HepG2 (cell line): ENCODE data around the gene RABGEF1. TPM values are rescaled to one million over a fixed set of nuclear protein-coding genes. Genes with fewer than 3 reads are reported as not detected.

Experiments used
- ATAC-seq: fragments of 200-7000 bp; cut with Tn5 transposase; 3 replicates; pipeline ENCODE4 v1.9.1; 2020; ENCODE audit warnings: mild to moderate bottlenecking, moderate library complexity
- BruUV-seq: library from RNA; stranded (reverse); fragments of 400-500 nt; replicated peaks from 2 replicates; lab custom pipeline; 2021; lab: Mats Ljungman, UMichigan
- CTCF ChIA-PET: fragments of 300-600 bp; formaldehyde crosslinking; extraction: SDS; loops from one replicate; lab custom pipeline; 2021; ENCODE audit warnings: low total read pairs, inconsistent platforms, low intra/inter-chr PET ratio; lab: Yijun Ruan, JAX
- POLR2A ChIA-PET: fragments of 350-600 bp; sonication (Branson Sonifier 250); formaldehyde crosslinking; loops from one replicate; lab custom pipeline; 2020; ENCODE audit warnings: antibody characterized with exemption, inconsistent platforms; lab: Yijun Ruan, JAX
- DNase-seq: peaks from one replicate; pipeline ENCODE4 v3.0.0-alpha.2; 2015; ENCODE audit warnings: low spot score
- FAIRE-seq: peaks from 3 replicates; lab custom pipeline; 2011; peaks lifted over from hg19 to GRCh38; lab: Jason Lieb, UNC
- H2AFZ ChIP-seq: one replicate; pipeline ENCODE4 v1.6.1; 2011; ENCODE audit warnings: low read length, inconsistent platforms
- H3K27ac ChIP-seq: fragments of 300-600 bp; 3 replicates; pipeline ENCODE4 v1.8.0; 2011; ENCODE audit warnings: mixed run types, mild to moderate bottlenecking, mixed read lengths, low read length, inconsistent platforms; ENCODE audit not compliant: insufficient read depth; ENCODE audit errors: extremely low read length
- H3K27me3 ChIP-seq, 2 experiments: fragments of 200-600 bp in 1 of 2; 2 replicates in 1 of 2; 3 replicates in 1 of 2; pipeline versions ENCODE4 v1.6.0 to v1.8.0; 2011; ENCODE audit warnings: low read length in 2 of 2, mild to moderate bottlenecking in 2 of 2, moderate library complexity in 2 of 2, inconsistent platforms in 1 of 2; ENCODE audit not compliant: insufficient read depth in 2 of 2, control insufficient read depth in 1 of 2
- H3K36me3 ChIP-seq, 2 experiments: fragments of 200-600 bp in 1 of 2; replicated peaks in 1 of 2; 2 replicates in 1 of 2; 3 replicates in 1 of 2; pipeline versions ENCODE4 v1.5.1 to v1.8.0; 2011; ENCODE audit warnings: low read length in 2 of 2, inconsistent platforms in 1 of 2; ENCODE audit not compliant: insufficient read depth in 2 of 2, control insufficient read depth in 1 of 2
- H3K4me1 ChIP-seq: 2 replicates; pipeline ENCODE4 v1.5.1; 2012; ENCODE audit warnings: low read length, inconsistent platforms; ENCODE audit not compliant: insufficient read depth
- H3K4me2 ChIP-seq: 2 replicates; pipeline ENCODE4 v1.6.0; 2011; ENCODE audit warnings: low read depth, low read length, inconsistent platforms
- H3K4me3 ChIP-seq, 3 experiments: fragments of 200-600 bp in 1 of 3; sonication (generic), shearing (Covaris generic) in 1 of 3; replicated peaks in 1 of 3; 2 replicates each; pipeline ENCODE4 v1.5.1; 2011 to 2016; ENCODE audit warnings: low read length in 3 of 3, inconsistent platforms in 2 of 3, low read depth in 2 of 3, mild to moderate bottlenecking in 2 of 3, control low read depth in 1 of 3, mixed read lengths in 1 of 3; ENCODE audit not compliant: insufficient read depth in 1 of 3
- H3K79me2 ChIP-seq: one replicate; pipeline ENCODE4 v1.6.1; 2011; ENCODE audit warnings: low read length, inconsistent platforms; ENCODE audit not compliant: insufficient read depth
- H3K9ac ChIP-seq: 2 replicates; pipeline ENCODE4 v1.6.0; 2011; ENCODE audit warnings: mild to moderate bottlenecking, low read depth, low read length, inconsistent platforms; ENCODE audit not compliant: insufficient read depth
- H3K9me3 ChIP-seq: 2 replicates; pipeline ENCODE4 v1.5.1; 2012; ENCODE audit warnings: mild to moderate bottlenecking, low read length
- H4K20me1 ChIP-seq: 2 replicates; pipeline ENCODE4 v1.6.0; 2011; ENCODE audit warnings: inconsistent platforms, mild to moderate bottlenecking, low read length, moderate library complexity; ENCODE audit not compliant: insufficient read depth
- BHLHE40 ChIP-seq: IDR thresholded peaks from 2 replicates; pipeline ENCODE4 v1.6.1; 2011; ENCODE audit warnings: low read length, improper control_type of control experiment
- ELF1 ChIP-seq: sonication (generic); formaldehyde crosslinking; IDR thresholded peaks from 2 replicates; pipeline ENCODE4 v1.4.0; 2020; ENCODE audit warnings: missing genetic modification reagents
- POLR2AphosphoS5 ChIP-seq: IDR thresholded peaks from 2 replicates; pipeline ENCODE4 v1.6.1; 2012; ENCODE audit warnings: low read depth, low read length
- PRDM4 ChIP-seq: sonication (generic); formaldehyde crosslinking; IDR thresholded peaks from 2 replicates; pipeline ENCODE4 v1.9.0; 2021; ENCODE audit warnings: missing genetic modification reagents, borderline replicate concordance
- SAFB2 ChIP-seq: sonication (generic); formaldehyde crosslinking; IDR thresholded peaks from 2 replicates; pipeline ENCODE4 v1.5.1; 2020; ENCODE audit warnings: missing genetic modification reagents, low read depth, mild to moderate bottlenecking, borderline replicate concordance
- THAP11 ChIP-seq: IDR thresholded peaks from 2 replicates; pipeline ENCODE4 v1.6.1; 2016; ENCODE audit warnings: missing biosample characterization, missing genetic modification reagents
- TSC22D2 ChIP-seq: sonication (generic); formaldehyde crosslinking; IDR thresholded peaks from 2 replicates; pipeline ENCODE4 v1.5.1; 2020; ENCODE audit warnings: missing genetic modification reagents, mild to moderate bottlenecking, borderline replicate concordance
- ZIK1 ChIP-seq: sonication (generic); formaldehyde crosslinking; IDR thresholded peaks from 2 replicates; pipeline ENCODE4 v1.5.0; 2020; ENCODE audit warnings: mild to moderate bottlenecking, low read depth, missing genetic modification reagents, borderline replicate concordance
- ZNF121 ChIP-seq: sonication (generic); formaldehyde crosslinking; IDR thresholded peaks from 2 replicates; pipeline ENCODE4 v1.5.0; 2020; ENCODE audit warnings: mild to moderate bottlenecking, missing genetic modification reagents
- ZNF225 ChIP-seq: sonication (generic); formaldehyde crosslinking; IDR thresholded peaks from 2 replicates; pipeline ENCODE4 v1.4.0; 2020; ENCODE audit warnings: mild to moderate bottlenecking, missing genetic modification reagents
- ZNF589 ChIP-seq: sonication (generic); formaldehyde crosslinking; conservative IDR thresholded peaks from 2 replicates; pipeline ENCODE4 v1.8.0; 2022; ENCODE audit warnings: mild to moderate bottlenecking, moderate library complexity, missing genetic modification reagents
- ZNF780A ChIP-seq: sonication (generic); formaldehyde crosslinking; IDR thresholded peaks from 2 replicates; pipeline ENCODE4 v1.8.0; 2022; ENCODE audit warnings: mild to moderate bottlenecking, missing genetic modification reagents, moderate library complexity
- WGBS: methylation state at CpG from one replicate; pipeline ENCODE4 v1.1.6; 2017; ENCODE audit warnings: low lambda C conversion rate; 5-methylcytosine and 5-hydroxymethylcytosine counted together
- in situ Hi-C: cut with HindIII; loops from 2 replicates; pipeline ENCODE4 v1.10.0; 2017; ENCODE audit warnings: low pct_unique_long_range_greater_than_20kb; ENCODE audit not compliant: extremely low pct_ligation_motif_present
- intact Hi-C: fragments of 100-400 bp; cut with micrococcal nuclease; formaldehyde crosslinking; loops from one replicate; pipeline ENCODE4 v1.10.0; 2022; ENCODE audit not compliant: unreplicated experiment
- polyA plus RNA-seq, 8 experiments: library from polyadenylated mRNA; depleted of rRNA in 3 of 8; stranded (reverse) in 7 of 8; unstranded in 1 of 8; fragments of >200 nt; fragmentation: Illumina TruSeq in 4 of 8; extraction: Trizol in 4 of 8; gene quantifications; 2 replicates each; pipeline versions ENCODE4 v1.2.1 to v1.2.3, GENCODE V29; 2011 to 2016; ENCODE audit warnings: low read depth in 4 of 8, missing spikeins in 1 of 8, mixed read lengths in 1 of 8; ENCODE audit not compliant: insufficient read depth in 1 of 8
- total RNA-seq, 5 experiments: library from RNA; depleted of rRNA; stranded (reverse); fragments of >200 nt; fragmentation: Illumina TruSeq; extraction: Trizol; gene quantifications; 2 replicates each; pipeline ENCODE4 v1.2.3, GENCODE V29; 2016; ENCODE audit warnings: low read depth in 1 of 5
- TF ChIP-seq, protein P1 (sequence below), 2 experiments: sonication (generic) in 1 of 2; formaldehyde crosslinking in 1 of 2; IDR thresholded peaks; 2 replicates each; pipeline versions ENCODE4 v1.5.1 to v1.6.1; 2011 to 2020; ENCODE audit warnings: borderline replicate concordance in 1 of 2, low read depth in 1 of 2, low read length in 1 of 2, mild to moderate bottlenecking in 1 of 2, missing genetic modification reagents in 1 of 2, moderate library complexity in 1 of 2
- TF ChIP-seq, protein P2 (sequence below): IDR thresholded peaks from 2 replicates; pipeline ENCODE4 v1.6.1; 2016; ENCODE audit warnings: low read depth, missing genetic modification reagents, missing compliant biosample characterization

RABGEF1 gene
- total and polyA plus RNA-seq, 2 of the 13 experiments (the other 11 are each of a cell fraction or from before 2014, with no cell fraction given), result 22.7 to 35.3 TPM

DNA sequence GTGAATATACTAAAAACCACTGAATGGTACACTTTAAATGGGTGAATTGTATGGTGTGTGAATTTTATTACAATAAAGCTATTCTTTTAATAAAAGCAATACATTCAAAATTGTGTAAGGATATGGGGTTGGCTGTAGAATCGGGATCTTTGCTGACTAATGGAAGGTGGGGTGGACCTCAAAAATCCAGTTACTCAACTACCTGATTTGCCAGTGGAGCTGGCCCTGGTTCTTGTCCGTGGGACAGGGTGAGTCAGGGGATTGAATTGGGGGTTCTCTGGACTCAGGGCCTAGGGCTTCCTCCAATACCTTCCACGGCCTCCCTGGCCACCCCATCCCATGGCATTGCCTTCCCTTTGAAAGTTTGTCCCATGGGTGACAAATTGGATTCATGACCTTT lies 13.5 kb upstream of the RABGEF1 start:
- Histone ChIP-seq H3K36me3 (peaks cover 0 to 9% of the 10 kb centered on the region in 2 experiments; a peak in 2 of 5 replicates), H2AFZ (no peak overlapping the region), H3K27me3 (no peaks in the 10 kb centered on the region), H4K20me1 (no peaks in the 10 kb centered on the region), H3K9ac (no peak overlapping the region), H3K27ac (no peak overlapping the region), H3K79me2 (no peaks in the 10 kb centered on the region), H3K4me2 (no peak overlapping the region), H3K4me3 (no peak overlapping the region), H3K4me1 (peaks cover 6% of the 10 kb centered on the region; the same call in 1 of the 2 replicates), H3K9me3 (peaks cover 16% of the 10 kb centered on the region)
- DNase-seq (no peak), FAIRE-seq (no peak), ATAC-seq (no peak)
- POLR2A ChIA-PET, result no interaction called here
- 92% methylated on average over 3 of the region's 3 CpGs for WGBS
- no TSS peak for BruUV-seq
- in situ Hi-C loops (no loop called here), intact Hi-C loops (no loop called here)
- CTCF ChIA-PET, result no interaction called here
- no peak for TF ChIP-seq ZNF780A (CRISPR knock-in tag)
- TF ChIP-seq, protein P1, sequence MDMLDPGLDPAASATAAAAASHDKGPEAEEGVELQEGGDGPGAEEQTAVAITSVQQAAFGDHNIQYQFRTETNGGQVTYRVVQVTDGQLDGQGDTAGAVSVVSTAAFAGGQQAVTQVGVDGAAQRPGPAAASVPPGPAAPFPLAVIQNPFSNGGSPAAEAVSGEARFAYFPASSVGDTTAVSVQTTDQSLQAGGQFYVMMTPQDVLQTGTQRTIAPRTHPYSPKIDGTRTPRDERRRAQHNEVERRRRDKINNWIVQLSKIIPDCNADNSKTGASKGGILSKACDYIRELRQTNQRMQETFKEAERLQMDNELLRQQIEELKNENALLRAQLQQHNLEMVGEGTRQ (IDR thresholded peaks at IDR 0.05; ENCODE audit: low read depth, low read length), result no peak
- TF ChIP-seq, protein P1 (CRISPR knock-in tag; IDR thresholded peaks at IDR 0.05; ENCODE audit: borderline replicate concordance), result no peak
- no peak for TF ChIP-seq SAFB2
- no peak for TF ChIP-seq ZNF225 (CRISPR knock-in tag)
- TF ChIP-seq ELF1 (CRISPR knock-in tag), result no peak
- TF ChIP-seq, protein P2, sequence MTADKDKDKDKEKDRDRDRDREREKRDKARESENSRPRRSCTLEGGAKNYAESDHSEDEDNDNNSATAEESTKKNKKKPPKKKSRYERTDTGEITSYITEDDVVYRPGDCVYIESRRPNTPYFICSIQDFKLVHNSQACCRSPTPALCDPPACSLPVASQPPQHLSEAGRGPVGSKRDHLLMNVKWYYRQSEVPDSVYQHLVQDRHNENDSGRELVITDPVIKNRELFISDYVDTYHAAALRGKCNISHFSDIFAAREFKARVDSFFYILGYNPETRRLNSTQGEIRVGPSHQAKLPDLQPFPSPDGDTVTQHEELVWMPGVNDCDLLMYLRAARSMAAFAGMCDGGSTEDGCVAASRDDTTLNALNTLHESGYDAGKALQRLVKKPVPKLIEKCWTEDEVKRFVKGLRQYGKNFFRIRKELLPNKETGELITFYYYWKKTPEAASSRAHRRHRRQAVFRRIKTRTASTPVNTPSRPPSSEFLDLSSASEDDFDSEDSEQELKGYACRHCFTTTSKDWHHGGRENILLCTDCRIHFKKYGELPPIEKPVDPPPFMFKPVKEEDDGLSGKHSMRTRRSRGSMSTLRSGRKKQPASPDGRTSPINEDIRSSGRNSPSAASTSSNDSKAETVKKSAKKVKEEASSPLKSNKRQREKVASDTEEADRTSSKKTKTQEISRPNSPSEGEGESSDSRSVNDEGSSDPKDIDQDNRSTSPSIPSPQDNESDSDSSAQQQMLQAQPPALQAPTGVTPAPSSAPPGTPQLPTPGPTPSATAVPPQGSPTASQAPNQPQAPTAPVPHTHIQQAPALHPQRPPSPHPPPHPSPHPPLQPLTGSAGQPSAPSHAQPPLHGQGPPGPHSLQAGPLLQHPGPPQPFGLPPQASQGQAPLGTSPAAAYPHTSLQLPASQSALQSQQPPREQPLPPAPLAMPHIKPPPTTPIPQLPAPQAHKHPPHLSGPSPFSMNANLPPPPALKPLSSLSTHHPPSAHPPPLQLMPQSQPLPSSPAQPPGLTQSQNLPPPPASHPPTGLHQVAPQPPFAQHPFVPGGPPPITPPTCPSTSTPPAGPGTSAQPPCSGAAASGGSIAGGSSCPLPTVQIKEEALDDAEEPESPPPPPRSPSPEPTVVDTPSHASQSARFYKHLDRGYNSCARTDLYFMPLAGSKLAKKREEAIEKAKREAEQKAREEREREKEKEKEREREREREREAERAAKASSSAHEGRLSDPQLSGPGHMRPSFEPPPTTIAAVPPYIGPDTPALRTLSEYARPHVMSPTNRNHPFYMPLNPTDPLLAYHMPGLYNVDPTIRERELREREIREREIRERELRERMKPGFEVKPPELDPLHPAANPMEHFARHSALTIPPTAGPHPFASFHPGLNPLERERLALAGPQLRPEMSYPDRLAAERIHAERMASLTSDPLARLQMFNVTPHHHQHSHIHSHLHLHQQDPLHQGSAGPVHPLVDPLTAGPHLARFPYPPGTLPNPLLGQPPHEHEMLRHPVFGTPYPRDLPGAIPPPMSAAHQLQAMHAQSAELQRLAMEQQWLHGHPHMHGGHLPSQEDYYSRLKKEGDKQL (CRISPR knock-in tag), result no peak
- TF ChIP-seq TSC22D2 (CRISPR knock-in tag), result no peak
- no peak for TF ChIP-seq BHLHE40
- no peak for TF ChIP-seq ZNF589 (CRISPR knock-in tag)
- no peak for TF ChIP-seq THAP11 (CRISPR knock-in tag)
- no peak for TF ChIP-seq ZNF121 (CRISPR knock-in tag)
- TF ChIP-seq ZIK1 (CRISPR knock-in tag), result no peak
- TF ChIP-seq PRDM4 (CRISPR knock-in tag), result no peak
- TF ChIP-seq POLR2AphosphoS5, result no peak
